Measurements from ENCODE around the gene AUTS2.
"Not testable (repeated sequence)": the region's sequence is repeated elsewhere in the genome, so short reads cannot be mapped to it uniquely, and the experiment has no call there.

AUTS2 gene

GRCh38 chr7:70632400-70632799, 1034.1 kb downstream of the AUTS2 start:
- no peak for DNase-seq

GRCh38 chr7:70634071-70634470, 1035.8 kb downstream of the AUTS2 start:
- no peak for DNase-seq

- DNase-seq: no peak
Observed at GRCh38 chr7:70634610-70635068, 1036.4 kb downstream of the AUTS2 start.

GRCh38 chr7:70635633-70636032, 1037.4 kb downstream of the AUTS2 start:
- DNase-seq: no peak

- no peak for DNase-seq
Observed at GRCh38 chr7:70636169-70636568, 1037.9 kb downstream of the AUTS2 start.

GRCh38 chr7:70637726-70638125, 1039.5 kb downstream of the AUTS2 start:
- no peak for DNase-seq

- DNase-seq: no peak
Observed at GRCh38 chr7:70638158-70639107, 1040.2 kb downstream of the AUTS2 start.

- DNase-seq: no peak
Observed at GRCh38 chr7:70640266-70640833, 1042.1 kb downstream of the AUTS2 start.

- no peak for DNase-seq
Observed at GRCh38 chr7:70641882-70642281, 1043.6 kb downstream of the AUTS2 start.

GRCh38 chr7:70645279-70645678, 1047.0 kb downstream of the AUTS2 start:
- DNase-seq: no peak

GRCh38 chr7:70645876-70646351, 1047.6 kb downstream of the AUTS2 start:
- no peak for DNase-seq

GRCh38 chr7:70646536-70647248, 1048.4 kb downstream of the AUTS2 start:
- no peak for DNase-seq

GRCh38 chr7:70647801-70648498, 1049.7 kb downstream of the AUTS2 start:
- no peak for DNase-seq

- not testable (repeated sequence) for DNase-seq
Observed at GRCh38 chr7:70648499-70648861, 1050.2 kb downstream of the AUTS2 start.

- DNase-seq: no peak
Observed at GRCh38 chr7:70649323-70649722, 1051.0 kb downstream of the AUTS2 start.

- no peak for DNase-seq
Observed at GRCh38 chr7:70654146-70654545, 1055.9 kb downstream of the AUTS2 start.

GRCh38 chr7:70654979-70655378, 1056.7 kb downstream of the AUTS2 start:
- no peak for DNase-seq

GRCh38 chr7:70655694-70656093, 1057.4 kb downstream of the AUTS2 start:
- DNase-seq: no peak

- no peak for DNase-seq
Observed at GRCh38 chr7:70657571-70657970, 1059.3 kb downstream of the AUTS2 start.

- no peak for DNase-seq
Observed at GRCh38 chr7:70657989-70658632, 1059.8 kb downstream of the AUTS2 start.

GRCh38 chr7:70659263-70659662, 1061.0 kb downstream of the AUTS2 start:
- no peak for DNase-seq

GRCh38 chr7:70660154-70660818, 1062.0 kb downstream of the AUTS2 start:
- no peak for DNase-seq

Measured in left hindlimb (tissue), 1 donor.